Mucosa of stomach (tissue), 1 donor: ENCODE measurements around the gene CUEDC2.

ENCODE experiments used
- H3K27me3 ChIP-seq: one replicate; pipeline ENCODE4 v1.7.0; 2013; ENCODE audit warnings: mild to moderate bottlenecking, low read length; ENCODE audit not compliant: control insufficient read depth, insufficient read depth
- H3K36me3 ChIP-seq: one replicate; pipeline ENCODE4 v1.7.0; 2013; ENCODE audit warnings: low read length; ENCODE audit not compliant: control insufficient read depth, insufficient read depth
- H3K4me1 ChIP-seq: one replicate; pipeline ENCODE4 v1.7.0; 2013; ENCODE audit warnings: mild to moderate bottlenecking, low read length; ENCODE audit not compliant: control insufficient read depth, insufficient read depth
- H3K4me3 ChIP-seq: one replicate; pipeline ENCODE4 v1.7.0; 2013; ENCODE audit warnings: low read length
- H3K9ac ChIP-seq: one replicate; pipeline ENCODE4 v1.7.0; 2013; ENCODE audit warnings: mild to moderate bottlenecking, low read length, moderate library complexity
- H3K9me3 ChIP-seq: one replicate; pipeline ENCODE4 v1.7.0; 2013; ENCODE audit warnings: mild to moderate bottlenecking, low read length, moderate library complexity; ENCODE audit not compliant: control insufficient read depth
- donor health status: Pancreatic carcinoma.

Gene CUEDC2

GRCh38 chr10:102433619-102434046 lies 1.3 kb upstream of the CUEDC2 start:
- no peaks in the 10 kb centered on the region for H3K9me3 ChIP-seq
- H3K4me3 ChIP-seq, result no peak overlapping the region
- peaks cover 14% of the 10 kb centered on the region for H3K27me3 ChIP-seq
- H3K36me3 ChIP-seq, result no peaks in the 10 kb centered on the region
- H3K4me1 ChIP-seq, result peaks cover 9% of the 10 kb centered on the region
- H3K9ac ChIP-seq, result no peak overlapping the region

DNA sequence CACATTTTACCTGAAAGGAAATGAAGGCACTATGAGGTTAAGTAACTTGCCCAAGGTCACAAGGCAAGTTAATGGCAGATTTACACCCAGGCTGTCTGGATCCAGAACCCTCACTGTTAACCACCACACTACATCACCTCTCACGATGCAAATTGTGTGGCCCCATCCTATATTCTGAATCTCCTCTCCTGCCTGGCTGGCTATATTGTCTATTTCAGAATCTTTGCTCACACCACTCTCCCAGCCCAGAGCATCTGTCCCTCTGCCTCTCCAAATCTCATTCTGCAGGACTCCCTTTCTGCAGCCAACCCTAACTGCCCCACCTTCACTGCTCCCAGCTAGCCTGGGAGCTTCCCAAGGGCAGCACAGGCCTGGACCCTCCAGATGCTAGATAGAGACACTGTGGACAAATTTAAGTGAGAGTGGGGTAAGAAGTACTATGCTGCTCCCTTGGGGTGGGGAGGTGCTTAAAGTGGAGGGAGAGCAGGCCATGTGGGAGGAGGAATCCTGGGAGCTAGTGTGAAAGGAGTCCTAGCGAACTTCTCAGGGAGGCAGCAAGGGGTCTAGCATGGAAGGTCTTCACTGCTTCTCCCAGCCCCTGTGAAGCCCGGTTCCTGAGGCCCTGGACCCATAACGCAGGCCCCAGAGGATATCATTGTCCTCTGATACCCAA lies 786 bp downstream of the CUEDC2 start:
- Histone ChIP-seq H3K27me3 (peaks cover 14% of the 10 kb centered on the region), H3K36me3 (no peaks in the 10 kb centered on the region), H3K9me3 (no peaks in the 10 kb centered on the region), H3K4me1 (peaks cover 9% of the 10 kb centered on the region), H3K4me3 (peak overlapping the region; percentile 39), H3K9ac (peak overlapping the region; percentile 86)

- peaks cover 6% of the 10 kb centered on the region for H3K4me1 ChIP-seq
Observed at GRCh38 chr10:102429468-102429867, 2.9 kb downstream of the CUEDC2 start.

DNA sequence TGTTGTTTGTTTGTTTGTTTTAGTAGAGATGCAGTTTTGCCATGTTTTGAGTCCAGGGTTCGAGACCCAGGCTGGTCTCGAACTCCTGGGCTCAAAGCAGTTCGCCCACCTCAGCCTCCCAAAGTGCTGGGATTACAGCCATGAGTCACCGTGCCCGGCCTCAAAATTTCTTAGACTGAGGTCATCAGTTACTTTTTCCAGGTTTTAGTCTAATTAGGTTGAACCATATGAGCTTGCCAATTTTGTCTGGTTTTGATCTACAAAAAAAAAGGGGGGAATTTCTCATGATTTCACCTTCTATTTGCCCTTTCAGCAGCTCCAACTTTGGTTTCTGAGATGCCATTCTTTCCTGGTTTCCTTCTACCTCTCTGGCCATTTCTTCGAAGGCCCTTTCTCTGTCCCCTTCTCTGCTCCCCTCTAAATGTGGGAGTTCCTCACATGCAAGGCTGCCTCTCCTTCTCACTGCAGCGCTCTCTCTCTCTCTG lies 5.5 kb downstream of the CUEDC2 start:
- Histone ChIP-seq H3K4me1 (peaks cover 22% of the 10 kb centered on the region), H3K27me3 (no peaks in the 10 kb centered on the region), H3K9ac (no peak overlapping the region), H3K9me3 (no peaks in the 10 kb centered on the region), H3K4me3 (no peak overlapping the region), H3K36me3 (no peaks in the 10 kb centered on the region)

More at GRCh38 chr10:102429468-102429867, 2.9 kb downstream of the CUEDC2 start:
- Histone ChIP-seq H3K36me3 (no peaks in the 10 kb centered on the region), H3K27me3 (peaks cover 6% of the 10 kb centered on the region), H3K9me3 (no peaks in the 10 kb centered on the region), H3K4me3 (no peak overlapping the region), H3K9ac (no peak overlapping the region)

GRCh38 chr10:102425444-102425843 lies 6.9 kb downstream of the CUEDC2 start:
- Histone ChIP-seq H3K4me1 (peaks cover 18% of the 10 kb centered on the region), H3K9ac (no peak overlapping the region), H3K36me3 (no peaks in the 10 kb centered on the region), H3K4me3 (no peak overlapping the region), H3K9me3 (no peaks in the 10 kb centered on the region), H3K27me3 (no peaks in the 10 kb centered on the region)

GRCh38 chr10:102424916-102425315 lies 7.5 kb downstream of the CUEDC2 start:
- H3K4me1 ChIP-seq, result peaks cover 22% of the 10 kb centered on the region
- no peak overlapping the region for H3K4me3 ChIP-seq
- H3K36me3 ChIP-seq, result no peaks in the 10 kb centered on the region
- no peaks in the 10 kb centered on the region for H3K9me3 ChIP-seq
- no peaks in the 10 kb centered on the region for H3K27me3 ChIP-seq
- H3K9ac ChIP-seq, result no peak overlapping the region

DNA sequence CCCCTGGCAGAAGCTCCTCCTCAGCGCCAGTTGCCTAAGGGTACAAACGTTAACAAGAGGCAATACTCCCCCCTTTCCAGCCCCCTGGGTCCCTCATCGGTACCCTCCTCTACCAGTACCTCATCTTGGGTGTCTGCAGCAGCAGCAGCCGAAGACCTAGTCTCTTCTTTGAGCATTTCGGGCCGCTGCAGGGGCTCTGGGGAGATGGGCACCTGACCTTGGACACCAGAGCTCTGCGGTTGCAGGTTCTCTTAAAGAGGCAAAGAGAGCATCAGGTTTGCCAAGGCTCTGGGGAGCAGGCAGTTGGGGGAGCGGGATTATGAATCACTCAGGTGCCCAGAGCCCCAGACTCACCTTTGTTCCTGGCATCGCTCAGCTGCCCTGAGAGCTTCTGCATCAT lies 8.2 kb downstream of the CUEDC2 start:
- peaks cover 30% of the 10 kb centered on the region for H3K4me1 ChIP-seq

GRCh38 chr10:102423372-102423968 lies 8.9 kb downstream of the CUEDC2 start:
- Histone ChIP-seq H3K27me3 (peaks cover 5% of the 10 kb centered on the region), H3K4me1 (peaks cover 33% of the 10 kb centered on the region), H3K9me3 (no peaks in the 10 kb centered on the region), H3K36me3 (no peaks in the 10 kb centered on the region), H3K4me3 (peak overlapping the region; percentile 70), H3K9ac (peak overlapping the region; percentile 80)

More for the DNA sequence above, 8.2 kb downstream of the CUEDC2 start:
- H3K9me3 ChIP-seq, result no peaks in the 10 kb centered on the region
- peaks cover under 1% of the 10 kb centered on the region for H3K27me3 ChIP-seq
- H3K9ac ChIP-seq, result no peak overlapping the region
- no peak overlapping the region for H3K4me3 ChIP-seq
- H3K36me3 ChIP-seq, result no peaks in the 10 kb centered on the region

- peaks cover 11% of the 10 kb centered on the region for H3K27me3 ChIP-seq
- peaks cover 33% of the 10 kb centered on the region for H3K4me1 ChIP-seq
- peak overlapping the region; percentile 70 for H3K4me3 ChIP-seq
- H3K36me3 ChIP-seq, result no peaks in the 10 kb centered on the region
- peak overlapping the region; percentile 80 for H3K9ac ChIP-seq
- no peaks in the 10 kb centered on the region for H3K9me3 ChIP-seq
Observed at GRCh38 chr10:102422545-102423129, 9.7 kb downstream of the CUEDC2 start.

GRCh38 chr10:102421757-102422512 lies 10.4 kb downstream of the CUEDC2 start:
- Histone ChIP-seq H3K9ac (peak overlapping the region; percentile 80), H3K27me3 (peaks cover 16% of the 10 kb centered on the region), H3K9me3 (no peaks in the 10 kb centered on the region), H3K36me3 (no peaks in the 10 kb centered on the region), H3K4me3 (peak overlapping the region; percentile 70), H3K4me1 (peaks cover 33% of the 10 kb centered on the region)

DNA sequence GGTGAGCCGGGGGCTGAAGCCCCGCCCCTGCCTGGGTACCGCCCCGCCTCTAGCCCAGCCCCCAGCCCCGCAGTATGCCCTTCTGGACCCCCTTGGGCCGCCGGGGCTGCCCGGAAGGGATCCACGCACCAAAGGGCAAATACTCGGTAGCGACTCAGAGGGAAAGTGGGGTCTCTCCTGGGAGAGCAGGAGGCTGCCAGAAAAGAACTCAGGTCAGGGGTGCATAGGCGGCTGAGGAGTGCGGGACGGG lies 10.9 kb downstream of the CUEDC2 start:
- Histone ChIP-seq H3K9me3 (no peaks in the 10 kb centered on the region), H3K36me3 (no peaks in the 10 kb centered on the region), H3K4me1 (peaks cover 33% of the 10 kb centered on the region), H3K4me3 (peak overlapping the region; percentile 70), H3K9ac (peak overlapping the region; percentile 80), H3K27me3 (peaks cover 21% of the 10 kb centered on the region)
